T-helper 2 cell treated with Interferon-gamma antibody and Interleukin-4, amounts not matched to agents 100 ng/mL and 5 ng/mL, for 36 hours (primary cell): ENCODE results near the gene OPA3. TPM values are rescaled to one million over a fixed set of nuclear protein-coding genes. Genes with fewer than 3 reads are reported as not detected.

ENCODE experiments used
- intact Hi-C: fragments of 100-400 bp; cut with micrococcal nuclease; formaldehyde crosslinking; loops from one replicate; pipeline ENCODE4 v1.15.1; 2023
- total RNA-seq: library from RNA; stranded (reverse); gene quantifications from 2 replicates; pipeline ENCODE4 v1.2.3, GENCODE V29; 2022

The OPA3 gene
- total RNA-seq, 1 donor from 2014 or later = 15.7 TPM

GRCh38 chr19:45485305-45486077 is 99.1 kb downstream of the OPA3 start:
- intact Hi-C loops = loop anchor here (1.0 kb wide), 1 partner anchor 79 kb away; the partner anchor contains the start of gene POLR1G

GRCh38 chr19:45484273-45484945 is 100.2 kb downstream of the OPA3 start:
- intact Hi-C loops = no loop called here

- intact Hi-C loops = no loop called here
Observed at GRCh38 chr19:45483033-45483432, 101.6 kb downstream of the OPA3 start.

DNA sequence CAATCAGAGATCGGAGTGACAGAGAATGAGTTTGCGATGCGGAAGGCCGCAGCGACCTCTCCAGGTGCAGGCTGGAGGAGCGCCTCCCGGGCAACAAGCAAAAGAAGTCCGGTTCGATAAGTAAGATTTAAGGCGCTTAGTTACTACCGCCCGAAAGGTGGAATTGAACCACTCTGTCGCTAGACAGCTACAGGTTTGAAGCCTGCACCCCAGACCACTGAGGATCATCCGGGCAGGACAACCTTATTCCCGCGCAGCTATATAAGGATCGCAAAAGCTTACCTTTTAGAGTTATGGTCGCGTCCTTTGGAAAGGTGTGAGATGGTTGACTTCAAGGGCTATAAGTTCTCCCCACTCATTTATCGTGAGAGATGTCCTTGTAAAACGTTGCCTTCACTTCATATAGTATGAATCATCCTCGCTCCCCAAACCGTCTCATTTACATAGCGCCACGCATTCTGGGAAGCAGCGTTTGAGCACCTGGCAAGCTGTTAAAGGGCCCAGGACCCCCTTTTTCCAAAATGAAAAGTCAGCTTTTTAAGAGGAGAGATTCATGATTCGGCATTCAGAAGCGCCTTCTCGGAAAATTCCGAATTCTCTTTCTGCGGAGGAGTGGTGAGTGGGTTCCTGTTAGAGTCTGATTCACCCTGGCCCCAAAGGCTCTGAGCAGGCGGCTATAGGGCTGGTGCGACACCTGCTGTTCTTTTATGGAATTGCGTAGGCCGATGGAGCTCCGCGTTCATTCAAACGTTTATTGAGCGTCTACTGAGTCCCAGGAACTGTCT is 106.0 kb downstream of the OPA3 start:
- intact Hi-C loops = loop anchor here (1.0 kb wide), 5 partner anchors 9 to 108 kb away; partner anchors contain the start of gene ERCC2

GRCh38 chr19:45477713-45478453 is 106.7 kb downstream of the OPA3 start:
- intact Hi-C loops = loop anchor here (1.0 kb wide), 5 partner anchors 9 to 108 kb away; partner anchors contain the start of gene ERCC2

Other genes with a start within 250 kb of the OPA3 start
- gene KLC3, start 244.1 kb downstream of the OPA3 start, total RNA-seq = not detected in 2 replicates
- 23.5 and 24.0 TPM in 2 replicates for gene ERCC2, start 214.2 kb downstream of the OPA3 start, total RNA-seq
- gene PPP1R13L, start 179.7 kb downstream of the OPA3 start, total RNA-seq = 10.9 and 12.9 TPM in 2 replicates
- 9.1 and 9.7 TPM in 2 replicates for gene POLR1G, start 178.2 kb downstream of the OPA3 start, total RNA-seq
- 88.8 and 88.9 TPM in 2 replicates for gene ERCC1, start 160.9 kb downstream of the OPA3 start, total RNA-seq
- gene FOSB, start 116.8 kb downstream of the OPA3 start, total RNA-seq = 1.9 and 2.1 TPM in 2 replicates
- gene RTN2, start 87.8 kb downstream of the OPA3 start, total RNA-seq = 2.0 and 3.7 TPM in 2 replicates
- 1.3 and 1.5 TPM in 2 replicates for gene PPM1N, start 86.4 kb downstream of the OPA3 start, total RNA-seq
- 185 and 186 TPM in 2 replicates for gene VASP, start 77.3 kb downstream of the OPA3 start, total RNA-seq
- gene GPR4, start 17.4 kb upstream of the OPA3 start, total RNA-seq = not detected in 2 replicates
- gene EML2, start 54.6 kb upstream of the OPA3 start, total RNA-seq = 105 and 110 TPM in 2 replicates
- 4.7 and 5.1 TPM in 2 replicates for gene GIPR, start 83.4 kb upstream of the OPA3 start, total RNA-seq
- gene SNRPD2, start 107.2 kb upstream of the OPA3 start, total RNA-seq = 596 and 605 TPM in 2 replicates
- gene QPCTL, start 107.9 kb upstream of the OPA3 start, total RNA-seq = 8.2 and 9.1 TPM in 2 replicates
- gene FBXO46, start 146.1 kb upstream of the OPA3 start, total RNA-seq = 38.3 and 38.9 TPM in 2 replicates
- gene MEIOSIN, start 148.6 kb upstream of the OPA3 start, total RNA-seq = not detected in 2 replicates
- 0.68 and 0.82 TPM in 2 replicates for gene SIX5, start 184.4 kb upstream of the OPA3 start, total RNA-seq
- 13.8 and 17.1 TPM in 2 replicates for gene DMPK, start 197.7 kb upstream of the OPA3 start, total RNA-seq
- 23.1 and 26.2 TPM in 2 replicates for gene DMWD, start 208.0 kb upstream of the OPA3 start, total RNA-seq
- gene RSPH6A, start 230.5 kb upstream of the OPA3 start, total RNA-seq = 0.39 and 0.50 TPM in 2 replicates